HG02642 (cell line): ENCODE measurements around the gene DCC.
A peak's percentile ranks its signal among the peaks of the same experiment; 100 is the strongest.

ENCODE experiments used
- ATAC-seq: cut with Tn5 transposase; IDR thresholded peaks from one replicate; pipeline ENCODE4 v1.9.1; 2021; ENCODE audit warnings: mild to moderate bottlenecking; ENCODE audit not compliant: unreplicated experiment, poor library complexity

The DCC gene

GRCh38 chr18:52869349-52869923 lies 529.4 kb downstream of the DCC start:
- no peak for ATAC-seq

GRCh38 chr18:52869942-52870907 lies 530.2 kb downstream of the DCC start:
- no peak for ATAC-seq

GRCh38 chr18:52874774-52875173 lies 534.8 kb downstream of the DCC start:
- ATAC-seq: no peak

GRCh38 chr18:52875725-52876124 lies 535.7 kb downstream of the DCC start:
- no peak for ATAC-seq

GRCh38 chr18:52888014-52888413 lies 548.0 kb downstream of the DCC start:
- ATAC-seq: no peak

DNA sequence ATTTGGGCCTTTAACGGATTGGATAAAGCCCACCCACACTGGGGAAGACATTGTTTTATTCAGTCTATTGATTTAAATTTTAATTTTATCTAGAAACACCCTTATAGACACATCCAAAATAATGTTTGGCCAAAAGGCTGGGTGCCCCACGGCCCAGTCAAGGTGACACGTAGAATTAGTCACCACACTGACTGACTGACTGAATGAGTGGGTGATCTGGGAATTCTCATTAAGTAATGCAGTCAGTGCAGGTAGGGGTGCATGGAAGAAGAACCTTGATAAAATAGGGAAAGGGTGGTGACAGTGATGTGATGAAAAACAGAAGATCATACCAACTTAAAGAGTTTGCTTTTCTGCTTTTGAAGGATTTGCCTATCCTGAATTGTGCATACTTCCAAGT lies 554.8 kb downstream of the DCC start:
- ATAC-seq: no peak

- ATAC-seq: no peak
These were observed 557.9 kb downstream of the DCC start for GRCh38 chr18:52897611-52898484.

DNA sequence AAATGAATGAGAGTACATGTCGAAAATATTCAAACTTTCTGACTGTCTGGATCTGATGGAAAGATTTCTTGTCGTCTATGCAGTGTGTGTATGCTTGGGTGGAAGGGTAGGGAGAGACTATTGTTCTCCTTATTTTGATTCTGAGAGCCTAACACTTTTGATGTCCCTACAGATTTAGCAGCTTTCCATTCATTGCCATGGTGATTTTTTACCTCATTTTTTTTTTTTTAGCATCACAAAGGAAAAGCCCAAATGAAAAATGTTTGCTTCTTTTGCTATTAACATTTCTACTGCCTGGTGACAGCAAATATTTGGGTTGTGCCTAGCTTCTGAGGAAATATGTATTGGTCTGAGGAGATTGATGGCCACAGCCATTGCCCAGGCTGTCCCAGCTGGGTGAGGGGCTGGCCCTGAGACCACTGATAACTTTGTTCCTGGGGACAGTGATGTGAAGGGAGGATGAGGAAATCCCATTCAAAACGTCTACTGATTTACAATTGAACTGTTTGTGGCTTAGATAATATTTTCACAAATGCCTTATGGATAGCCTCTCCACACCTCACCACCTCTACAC lies 558.6 kb downstream of the DCC start:
- no peak for ATAC-seq

DNA sequence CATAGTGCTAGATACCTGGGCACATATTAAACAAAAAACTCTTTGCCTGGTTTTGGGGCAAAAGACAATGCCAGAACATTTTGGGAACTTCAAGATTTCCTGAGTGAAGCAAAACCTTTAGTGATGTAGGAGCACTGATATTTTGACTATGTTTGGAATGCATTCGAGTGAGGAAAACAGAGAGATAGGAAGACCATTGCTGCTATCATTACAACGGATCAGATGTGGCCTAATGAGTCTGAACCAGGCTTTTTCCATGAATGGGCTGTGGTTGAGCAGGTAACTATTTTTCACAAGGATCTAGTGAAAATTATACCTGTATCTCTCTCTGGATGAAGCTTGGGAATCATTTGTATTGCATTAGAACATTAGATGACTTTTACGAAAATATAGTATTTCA lies 562.2 kb downstream of the DCC start:
- no peak for ATAC-seq

- ATAC-seq: peak; percentile 53
These were observed 563.9 kb downstream of the DCC start for GRCh38 chr18:52903857-52904256.

DNA sequence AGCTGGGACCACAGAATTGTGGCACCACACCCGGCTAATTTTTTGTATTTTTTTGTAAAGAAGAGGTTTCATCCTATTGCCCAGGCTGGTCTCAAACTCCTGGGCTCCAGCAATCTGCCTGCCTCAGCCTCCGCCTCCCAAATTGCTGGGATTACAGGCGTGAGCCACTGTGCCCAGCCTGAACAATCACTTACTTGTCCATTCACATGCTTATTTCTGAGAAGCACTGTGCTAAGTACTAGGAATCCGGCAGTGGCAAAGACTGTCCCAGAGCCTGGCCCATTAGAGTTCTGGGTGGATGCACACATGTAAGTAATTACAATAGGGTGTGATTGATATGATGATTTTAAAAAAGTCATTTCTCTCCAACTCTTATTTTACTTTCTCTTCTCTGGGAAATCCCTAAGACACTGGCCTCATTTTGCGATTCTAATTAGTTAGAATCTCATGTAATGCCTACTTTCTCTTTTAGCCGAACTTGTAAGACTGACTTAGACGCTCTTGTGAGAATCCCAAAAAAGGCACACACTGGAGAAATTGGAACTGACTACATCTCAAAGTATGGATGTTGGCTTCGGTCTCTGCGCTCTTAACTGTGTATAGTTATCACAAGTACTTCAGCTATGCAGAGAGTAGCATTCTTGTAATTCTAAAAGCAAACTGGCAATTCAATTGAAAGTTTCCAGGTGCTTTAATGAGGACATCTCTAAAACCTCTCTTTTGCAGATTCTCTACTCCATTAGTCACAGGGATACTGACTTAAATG lies 567.7 kb downstream of the DCC start:
- no peak for ATAC-seq

DNA sequence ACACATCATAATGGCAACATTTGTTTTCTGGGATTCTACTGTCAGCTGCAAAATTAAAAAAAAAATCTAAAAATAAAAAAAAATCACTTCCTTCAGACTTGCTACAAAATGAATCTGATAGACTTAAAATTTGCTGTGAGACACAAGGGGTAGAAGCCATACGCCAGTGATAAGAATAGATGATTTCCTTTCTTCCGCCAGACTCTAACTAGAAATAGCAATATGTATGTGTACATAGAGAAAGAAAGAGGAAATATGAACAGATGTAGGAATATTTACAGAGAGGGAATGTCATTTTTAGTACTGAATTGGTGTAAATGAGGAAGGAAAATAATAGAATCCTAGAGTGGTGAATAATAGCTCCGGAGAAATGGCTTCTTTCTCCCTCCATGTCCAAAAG lies 574.2 kb downstream of the DCC start:
- no peak for ATAC-seq

- no peak for ATAC-seq
These were observed 580.7 kb downstream of the DCC start for GRCh38 chr18:52920665-52921064.

- ATAC-seq: no peak
These were observed 593.4 kb downstream of the DCC start for GRCh38 chr18:52933356-52933755.

- no peak for ATAC-seq
These were observed 596.9 kb downstream of the DCC start for GRCh38 chr18:52936931-52937330.

GRCh38 chr18:52937840-52938239 lies 597.8 kb downstream of the DCC start:
- no peak for ATAC-seq

- ATAC-seq: no peak
These were observed 605.6 kb downstream of the DCC start for GRCh38 chr18:52945552-52945951.

DNA sequence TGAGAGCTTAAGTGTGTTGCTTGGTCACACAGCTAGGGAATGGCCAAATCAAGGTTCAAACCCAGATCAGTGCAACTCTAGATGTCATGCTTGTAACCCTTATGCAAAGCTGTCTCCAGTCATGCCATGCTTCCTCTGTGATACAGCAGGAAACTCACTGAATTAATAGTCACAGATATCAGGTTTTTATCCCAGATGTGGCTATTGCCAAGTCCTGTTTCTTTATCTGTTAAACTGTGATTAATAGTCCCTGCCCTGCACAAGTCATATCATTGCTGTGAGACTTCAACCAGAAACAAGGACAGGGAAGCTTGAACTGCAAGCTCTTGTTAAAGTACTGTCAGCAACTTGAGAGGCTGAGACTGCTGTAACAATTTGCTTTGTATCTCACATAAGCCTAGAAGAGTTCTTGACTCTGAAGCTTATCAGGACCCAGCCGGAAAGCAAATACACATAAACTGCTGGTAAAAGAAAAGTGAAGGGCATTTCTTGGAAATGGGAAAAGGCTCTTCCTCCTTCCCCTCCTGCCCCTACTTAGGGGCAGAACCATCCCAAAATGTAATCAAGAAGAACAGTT lies 609.0 kb downstream of the DCC start:
- ATAC-seq: no peak

GRCh38 chr18:52950155-52950554 lies 610.2 kb downstream of the DCC start:
- no peak for ATAC-seq
